Measurements from ENCODE around the gene AOX1. TPM values are rescaled to one million over a fixed set of nuclear protein-coding genes. Genes with fewer than 3 reads are reported as not detected.

The AOX1 gene
- total RNA-seq, 1 donor from 2014 or later: 3.4 TPM

GRCh38 chr2:200600549-200601225 lies 14.9 kb downstream of the AOX1 start:
- Histone ChIP-seq H3K9ac (ENCODE audit: low read length) (no peak overlapping the region), H3K79me2 (ENCODE audit: insufficient read depth, low read length) (no peaks in the 10 kb centered on the region), H2AFZ (ENCODE audit: low read depth, low read length) (no peak overlapping the region), H3K4me1 (ENCODE audit: insufficient read depth, low read length) (peaks cover 18% of the 10 kb centered on the region), H3K9me3 (ENCODE audit: insufficient read depth, low read depth, low read length) (no peaks in the 10 kb centered on the region), H3K36me3 (ENCODE audit: insufficient read depth, low read length) (no peaks in the 10 kb centered on the region), H3K27me3 (ENCODE audit: insufficient read depth, low read length) (no peaks in the 10 kb centered on the region), H4K20me1 (ENCODE audit: insufficient read depth, low read length) (no peaks in the 10 kb centered on the region), H3K4me2 (ENCODE audit: low read length) (no peak overlapping the region), H3K27ac (ENCODE audit: low read depth, low read length) (no peak overlapping the region), H3K4me3 (ENCODE audit: insufficient read depth, low read depth, low read length) (no peak overlapping the region)
- Mint-ChIP-seq H3K27me3 (ENCODE audit: low read depth, unreplicated experiment) (peaks cover 4% of the 10 kb centered on the region), H3K4me3 (ENCODE audit: unreplicated experiment) (no peak overlapping the region), H3K9me3 (ENCODE audit: unreplicated experiment) (no peaks in the 10 kb centered on the region), H3K27ac (ENCODE audit: unreplicated experiment) (no peak overlapping the region), H3K36me3 (ENCODE audit: low read depth, unreplicated experiment) (no peaks in the 10 kb centered on the region), H3K4me1 (ENCODE audit: low read depth, unreplicated experiment) (peaks cover 18% of the 10 kb centered on the region)
- TF ChIP-seq EZH2 (IDR thresholded peaks at IDR 0.05; ENCODE audit: insufficient read depth, low read length): no peak
- no peak for TF ChIP-seq CTCF (IDR thresholded peaks at IDR 0.05; ENCODE audit: insufficient read depth, low read depth, low read length)
- peak; percentile 68 for DNase-seq (ENCODE audit: low read depth)
- no peak for FAIRE-seq

DNA sequence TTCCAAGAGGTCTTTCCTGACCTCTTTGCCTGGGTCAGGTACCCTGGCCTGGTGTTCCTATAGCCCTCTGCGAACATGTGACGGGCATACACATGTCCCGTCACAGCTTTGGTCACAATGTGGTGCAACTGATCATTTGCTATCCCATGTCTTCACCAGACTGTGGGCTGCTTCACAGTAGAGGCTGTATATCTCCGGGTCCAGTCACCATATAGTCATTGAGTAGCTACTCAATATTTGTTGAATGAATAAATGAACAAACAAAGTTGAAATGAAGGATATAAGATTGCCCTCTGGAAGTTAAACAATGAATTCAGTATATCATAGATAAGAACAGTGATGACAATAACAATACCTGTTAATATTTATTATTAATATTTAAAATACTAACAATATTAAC lies 16.8 kb downstream of the AOX1 start:
- FAIRE-seq (no peak), DNase-seq (ENCODE audit: low read depth) (no peak)
- Histone ChIP-seq H3K9me3 (ENCODE audit: insufficient read depth, low read depth, low read length) (no peaks in the 10 kb centered on the region), H2AFZ (ENCODE audit: low read depth, low read length) (no peak overlapping the region), H3K79me2 (ENCODE audit: insufficient read depth, low read length) (no peaks in the 10 kb centered on the region), H3K4me3 (ENCODE audit: insufficient read depth, low read depth, low read length) (no peak overlapping the region), H3K9ac (ENCODE audit: low read length) (no peak overlapping the region), H3K27me3 (ENCODE audit: insufficient read depth, low read length) (no peaks in the 10 kb centered on the region), H3K27ac (ENCODE audit: low read depth, low read length) (no peak overlapping the region), H3K36me3 (ENCODE audit: insufficient read depth, low read length) (no peaks in the 10 kb centered on the region), H4K20me1 (ENCODE audit: insufficient read depth, low read length) (no peaks in the 10 kb centered on the region), H3K4me1 (ENCODE audit: insufficient read depth, low read length) (peaks cover 18% of the 10 kb centered on the region), H3K4me2 (ENCODE audit: low read length) (no peak overlapping the region)
- H3K4me1 Mint-ChIP-seq (ENCODE audit: low read depth, unreplicated experiment): peaks cover 18% of the 10 kb centered on the region
- TF ChIP-seq EZH2 (IDR thresholded peaks at IDR 0.05; ENCODE audit: insufficient read depth, low read length) (no peak), CTCF (IDR thresholded peaks at IDR 0.05; ENCODE audit: insufficient read depth, low read depth, low read length) (no peak)
- no peak overlapping the region for H3K4me3 Mint-ChIP-seq (ENCODE audit: unreplicated experiment)
- H3K27ac Mint-ChIP-seq (ENCODE audit: unreplicated experiment): no peak overlapping the region
- peaks cover 3% of the 10 kb centered on the region for H3K36me3 Mint-ChIP-seq (ENCODE audit: low read depth, unreplicated experiment)
- H3K9me3 Mint-ChIP-seq (ENCODE audit: unreplicated experiment): peaks cover 9% of the 10 kb centered on the region
- H3K27me3 Mint-ChIP-seq (ENCODE audit: low read depth, unreplicated experiment): no peaks in the 10 kb centered on the region

- no peaks in the 10 kb centered on the region for H3K36me3 ChIP-seq (ENCODE audit: insufficient read depth, low read length)
- no peaks in the 10 kb centered on the region for H4K20me1 ChIP-seq (ENCODE audit: insufficient read depth, low read length)
- H3K27me3 Mint-ChIP-seq (ENCODE audit: low read depth, unreplicated experiment): no peaks in the 10 kb centered on the region
- H3K9ac ChIP-seq (ENCODE audit: low read length): peak overlapping the region; percentile 23
- peaks cover 11% of the 10 kb centered on the region for H3K9me3 Mint-ChIP-seq (ENCODE audit: unreplicated experiment)
- H3K27ac Mint-ChIP-seq (ENCODE audit: unreplicated experiment): peak overlapping the region; percentile 50
- TF ChIP-seq CTCF (IDR thresholded peaks at IDR 0.05; ENCODE audit: insufficient read depth, low read depth, low read length): no peak
- no peak for TF ChIP-seq EZH2 (IDR thresholded peaks at IDR 0.05; ENCODE audit: insufficient read depth, low read length)
- no peaks in the 10 kb centered on the region for H3K79me2 ChIP-seq (ENCODE audit: insufficient read depth, low read length)
- H2AFZ ChIP-seq (ENCODE audit: low read depth, low read length): no peak overlapping the region
- no peaks in the 10 kb centered on the region for H3K9me3 ChIP-seq (ENCODE audit: insufficient read depth, low read depth, low read length)
- peaks cover 3% of the 10 kb centered on the region for H3K36me3 Mint-ChIP-seq (ENCODE audit: low read depth, unreplicated experiment)
- peaks cover 24% of the 10 kb centered on the region for H3K4me1 ChIP-seq (ENCODE audit: insufficient read depth, low read length)
- H3K4me2 ChIP-seq (ENCODE audit: low read length): peak overlapping the region; percentile 72
- H3K27ac ChIP-seq (ENCODE audit: low read depth, low read length): peak overlapping the region; percentile 46
- H3K4me3 ChIP-seq (ENCODE audit: insufficient read depth, low read depth, low read length): no peak overlapping the region
- FAIRE-seq: peak; percentile 82
- H3K4me3 Mint-ChIP-seq (ENCODE audit: unreplicated experiment): no peak overlapping the region
- H3K4me1 Mint-ChIP-seq (ENCODE audit: low read depth, unreplicated experiment): peaks cover 24% of the 10 kb centered on the region
- H3K27me3 ChIP-seq (ENCODE audit: insufficient read depth, low read length): no peaks in the 10 kb centered on the region
- DNase-seq (ENCODE audit: low read depth): peak; percentile 71
Observed at GRCh38 chr2:200603972-200604371, 18.2 kb downstream of the AOX1 start.
